B cell (primary cell): ENCODE results near the gene TGFA. TPM values are rescaled to one million over a fixed set of nuclear protein-coding genes. Genes with fewer than 3 reads are reported as not detected.

ENCODE experiments used
- ATAC-seq: fragments of 200-7000 bp; cut with Tn5 transposase; one replicate; pipeline ENCODE4 v1.10.0; 2021; ENCODE audit warnings: low read depth, mild to moderate bottlenecking, moderate number of reproducible peaks, moderate library complexity
- CTCF ChIA-PET: fragments of 350-600 bp; sonication (Branson Sonifier 250); formaldehyde crosslinking; loops from one replicate; lab custom pipeline; 2021; ENCODE audit warnings: antibody characterized with exemption, inconsistent platforms; lab: Charles Lee
- POLR2A ChIA-PET: fragments of 350-600 bp; sonication (Branson Sonifier 250); formaldehyde crosslinking; loops from one replicate; lab custom pipeline; 2021; ENCODE audit warnings: antibody characterized with exemption; lab: Charles Lee
- DNase-seq: peaks from one replicate; pipeline ENCODE4 v3.0.0; 2013
- H2AFZ ChIP-seq: 2 replicates; pipeline ENCODE4 v1.6.1; 2012; ENCODE audit warnings: mild to moderate bottlenecking, low read depth, low read length; ENCODE audit not compliant: insufficient read depth, poor library complexity, severe bottlenecking
- H3K27ac ChIP-seq, 2 donors: 1 replicate in 1 of 2; 2 replicates in 1 of 2; pipeline ENCODE4 v1.5.1; 2012 to 2013; ENCODE audit warnings: low read length in 2 of 2, mild to moderate bottlenecking in 2 of 2, moderate library complexity in 1 of 2
- H3K27me3 ChIP-seq, 4 experiments: fragments of 200-600 bp in 1 of 4; sonication (generic) in 1 of 4; replicated peaks in 1 of 4; 1 replicate in 2 of 4; 2 replicates in 2 of 4; pipeline versions ENCODE4 v1.6.1 to v1.7.0; 2013 to 2016; ENCODE audit warnings: low read length in 3 of 4, mild to moderate bottlenecking in 2 of 4, mixed read lengths in 1 of 4, moderate library complexity in 1 of 4; ENCODE audit not compliant: insufficient read depth in 4 of 4, control insufficient read depth in 3 of 4; ENCODE audit errors: control extremely low read depth in 1 of 4
- H3K36me3 ChIP-seq, 2 experiments: replicated peaks in 1 of 2; 1 replicate in 1 of 2; 2 replicates in 1 of 2; pipeline versions ENCODE4 v1.6.1 to v1.7.1; 2013; ENCODE audit warnings: low read length in 1 of 2; ENCODE audit not compliant: insufficient read depth in 2 of 2, control insufficient read depth in 1 of 2; ENCODE audit errors: control extremely low read depth in 1 of 2, extremely low read depth in 1 of 2
- H3K4me1 ChIP-seq, 2 donors: fragments of 200-600 bp in 1 of 2; sonication (generic) in 1 of 2; 1 replicate in 1 of 2; 2 replicates in 1 of 2; pipeline versions ENCODE4 v1.5.1 to v1.6.1; 2013 to 2017; ENCODE audit warnings: low read length in 2 of 2; ENCODE audit not compliant: control insufficient read depth in 2 of 2, insufficient read depth in 2 of 2
- H3K4me2 ChIP-seq: replicated peaks from 2 replicates; pipeline ENCODE3; 2012; ENCODE audit warnings: mild to moderate bottlenecking, low read depth, low read length; ENCODE audit not compliant: poor library complexity, severe bottlenecking
- H3K4me3 ChIP-seq, 5 experiments: fragments of 200-600 bp in 1 of 5; sonication (generic) in 1 of 5; 1 replicate in 3 of 5; 2 replicates in 2 of 5; pipeline versions ENCODE4 v1.5.1 to v1.7.0; 2011 to 2016; ENCODE audit warnings: low read length in 4 of 5, mild to moderate bottlenecking in 4 of 5, low read depth in 2 of 5, control low read depth in 1 of 5, moderate library complexity in 1 of 5; ENCODE audit not compliant: insufficient read depth in 1 of 5; ENCODE audit errors: control extremely low read depth in 1 of 5, extremely low read depth in 1 of 5
- H3K79me2 ChIP-seq: fragments of 200-600 bp; sonication (generic); one replicate; pipeline ENCODE4 v1.6.0; 2016; ENCODE audit warnings: low read length; ENCODE audit not compliant: control insufficient read depth, insufficient read depth
- H3K9ac ChIP-seq: fragments of 200-600 bp; sonication (generic); 2 replicates; pipeline ENCODE4 v1.6.1; 2017; ENCODE audit warnings: mild to moderate bottlenecking, low read length, moderate library complexity
- H3K9me3 ChIP-seq, 3 donors: one replicate each; pipeline versions ENCODE4 v1.6.1 to v1.7.1; 2013; ENCODE audit warnings: low read length in 2 of 3; ENCODE audit not compliant: control insufficient read depth in 2 of 3, insufficient read depth in 1 of 3; ENCODE audit errors: control extremely low read depth in 1 of 3
- H4K20me1 ChIP-seq: 2 replicates; pipeline ENCODE4 v1.6.0; 2012; ENCODE audit warnings: mild to moderate bottlenecking, low read length; ENCODE audit not compliant: insufficient read depth, control insufficient read depth, poor library complexity, severe bottlenecking
- H3K27ac Mint-ChIP-seq: one replicate; pipeline ENCODE4 v1.8.0; 2021; ENCODE audit warnings: mixed read lengths
- H3K27me3 Mint-ChIP-seq: one replicate; pipeline ENCODE4 v1.8.0; 2021; ENCODE audit warnings: mixed read lengths
- H3K4me1 Mint-ChIP-seq: one replicate; pipeline ENCODE4 v1.8.0; 2021; ENCODE audit warnings: mixed read lengths
- H3K4me3 Mint-ChIP-seq: one replicate; pipeline ENCODE4 v1.8.0; 2021; ENCODE audit warnings: mixed read lengths
- H3K9me3 Mint-ChIP-seq: one replicate; pipeline ENCODE4 v1.8.0; 2022; ENCODE audit warnings: mixed read lengths; ENCODE audit not compliant: insufficient read depth
- CTCF ChIP-seq: fragments of 200-600 bp; IDR thresholded peaks from one replicate; pipeline ENCODE4 v1.8.0; 2022; ENCODE audit warnings: antibody characterized with exemption, mild to moderate bottlenecking
- EZH2 ChIP-seq: IDR thresholded peaks from 2 replicates; pipeline ENCODE4 v1.6.1; 2012; ENCODE audit warnings: borderline replicate concordance, low read depth, mild to moderate bottlenecking, moderate library complexity, low read length; ENCODE audit not compliant: insufficient read depth, poor library complexity, severe bottlenecking
- WGBS: methylation state at CpG from one replicate; pipeline ENCODE4 v1.1.5; 2013; ENCODE audit warnings: missing lambda C conversion rate; ENCODE audit not compliant: insufficient coverage; 5-methylcytosine and 5-hydroxymethylcytosine counted together
- intact Hi-C: fragments of 100-400 bp; cut with micrococcal nuclease; formaldehyde crosslinking; loops from one replicate; pipeline ENCODE4 v1.10.0; 2022
- polyA plus RNA-seq: library from polyadenylated mRNA; depleted of rRNA; stranded (reverse); fragments of >200 nt; gene quantifications from 2 replicates; pipeline ENCODE4 v1.2.3, GENCODE V29; 2012
- total RNA-seq, 2 donors: library from RNA; stranded (reverse); fragments of 120-200 nt in 1 of 2; gene quantifications; 1 replicate in 1 of 2; 2 replicates in 1 of 2; pipeline versions ENCODE4 v1.2.3 to v1.2.4, GENCODE V29; 2013 to 2022

TGFA gene
- total and polyA plus RNA-seq, 2 donors (not counting 1 experiment from before 2014, with no cell fraction given), result 0.04 TPM; not detected in 1

GRCh38 chr2:70517804-70518203, 35.8 kb downstream of the TGFA start:
- DNase-seq (no peak), ATAC-seq (no peak)
- Histone ChIP-seq H2AFZ (no peak overlapping the region), H3K27me3 (no peaks in the 10 kb centered on the region), H3K36me3 (no peaks in the 10 kb centered on the region), H4K20me1 (no peaks in the 10 kb centered on the region), H3K4me1 (peaks cover 0 to 13% of the 10 kb centered on the region in 2 donors), H3K4me2 (no peak overlapping the region), H3K79me2 (no peaks in the 10 kb centered on the region), H3K27ac (no peak overlapping the region), H3K9me3 (no peaks in the 10 kb centered on the region), H3K4me3 (no peak overlapping the region), H3K9ac (no peak overlapping the region)
- intact Hi-C loops, result no loop called here
- POLR2A ChIA-PET, result no interaction called here
- CTCF ChIA-PET, result no interaction called here
- H3K4me1 Mint-ChIP-seq, result peaks cover 17% of the 10 kb centered on the region
- 96% methylated on average over 7 of the region's 7 CpGs for WGBS
- H3K27me3 Mint-ChIP-seq, result peaks cover 5% of the 10 kb centered on the region
- H3K4me3 Mint-ChIP-seq, result no peak overlapping the region
- no peaks in the 10 kb centered on the region for H3K9me3 Mint-ChIP-seq
- TF ChIP-seq CTCF (no peak), EZH2 (no peak)
- no peak overlapping the region for H3K27ac Mint-ChIP-seq

GRCh38 chr2:70516596-70516995, 37.0 kb downstream of the TGFA start:
- H3K9ac ChIP-seq, result no peak overlapping the region
- ATAC-seq, result peak; percentile 71
- H3K36me3 ChIP-seq, result no peaks in the 10 kb centered on the region
- intact Hi-C loops, result no loop called here
- 57% methylated on average over 5 of the region's 5 CpGs for WGBS
- H3K79me2 ChIP-seq, result no peaks in the 10 kb centered on the region
- no peaks in the 10 kb centered on the region for H4K20me1 ChIP-seq
- Mint-ChIP-seq H3K27me3 (no peaks in the 10 kb centered on the region), H3K9me3 (no peaks in the 10 kb centered on the region), H3K4me1 (peaks cover 17% of the 10 kb centered on the region), H3K4me3 (peak overlapping the region; percentile 55), H3K27ac (no peak overlapping the region)
- ChIA-PET POLR2A (no interaction called here), CTCF (no interaction called here)
- H3K4me3 ChIP-seq, result no peak overlapping the region
- DNase-seq, result peak; percentile 27
- no peak overlapping the region for H3K4me2 ChIP-seq
- no peak overlapping the region for H3K27ac ChIP-seq
- peak overlapping the region; percentile 32 for H2AFZ ChIP-seq
- TF ChIP-seq CTCF (no peak), EZH2 (no peak)
- no peaks in the 10 kb centered on the region for H3K9me3 ChIP-seq
- H3K27me3 ChIP-seq, result no peaks in the 10 kb centered on the region
- peaks cover 0 to 13% of the 10 kb centered on the region in 2 donors for H3K4me1 ChIP-seq
